NT2/D1 (cell line): Measurements from ENCODE around the gene CD300LD.

ENCODE experiments used
- DNase-seq: peaks from one replicate; pipeline ENCODE4 v3.0.0-alpha.2; 2011; ENCODE audit warnings: low read depth, low spot score
- H3K27me3 ChIP-seq: 2 replicates; pipeline ENCODE4 v1.6.0; 2011; ENCODE audit warnings: mild to moderate bottlenecking; ENCODE audit not compliant: insufficient read length, insufficient read depth
- H3K36me3 ChIP-seq: 2 replicates; pipeline ENCODE4 v1.6.1; 2011; ENCODE audit warnings: mild to moderate bottlenecking, low read length, mixed read lengths; ENCODE audit not compliant: insufficient read depth, insufficient read length
- H3K4me1 ChIP-seq: 2 replicates; pipeline ENCODE4 v1.5.1; 2011; ENCODE audit not compliant: insufficient read depth, insufficient read length
- H3K4me3 ChIP-seq: 2 replicates; pipeline ENCODE4 v1.5.1; 2011; ENCODE audit warnings: low read depth; ENCODE audit not compliant: insufficient read length
- H3K9ac ChIP-seq: 2 replicates; pipeline ENCODE4 v1.6.0; 2011; ENCODE audit warnings: low read depth; ENCODE audit not compliant: insufficient read length
- H3K9me3 ChIP-seq: 2 replicates; pipeline ENCODE4 v1.5.1; 2011; ENCODE audit warnings: mild to moderate bottlenecking, low read length; ENCODE audit not compliant: insufficient read depth
- SUZ12 ChIP-seq: IDR thresholded peaks from 2 replicates; pipeline ENCODE4 v1.6.1; 2011; ENCODE audit not compliant: insufficient read length, insufficient read depth; ENCODE audit errors: extremely low read depth
- YY1 ChIP-seq: IDR thresholded peaks from 2 replicates; pipeline ENCODE4 v1.6.1; 2011; ENCODE audit not compliant: insufficient read length, insufficient read depth
- ZNF274 ChIP-seq: IDR thresholded peaks from 2 replicates; pipeline ENCODE4 v1.6.1; 2011; ENCODE audit warnings: mild to moderate bottlenecking, low read depth, low read length

CD300LD gene

DNA sequence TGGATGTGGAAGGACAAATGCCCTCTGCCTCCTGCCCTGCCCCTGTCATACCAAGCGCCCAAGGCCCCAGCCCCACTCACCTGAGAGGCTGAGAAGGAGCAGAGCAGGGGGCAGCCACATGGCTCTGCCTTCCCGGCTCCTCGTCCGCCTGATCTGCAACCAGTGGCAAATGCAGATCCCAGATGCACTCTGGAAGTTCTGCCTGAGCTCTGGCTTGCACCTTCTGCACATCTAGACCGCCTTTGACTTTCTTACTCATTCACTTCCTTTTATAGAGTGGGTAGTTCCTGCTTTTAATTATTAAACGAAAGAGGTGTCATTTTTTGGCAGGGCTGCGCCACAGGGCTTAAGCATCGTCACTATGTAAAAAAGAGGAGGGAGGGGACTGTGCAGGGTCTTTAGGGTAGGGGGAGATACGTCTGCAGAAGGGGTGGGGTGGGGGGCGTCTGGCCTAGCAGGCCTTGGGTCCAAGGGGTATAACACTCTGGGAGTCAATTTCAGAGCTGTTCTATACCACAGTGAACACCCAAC lies 60.8 kb downstream of the CD300LD start, which contains the start of gene CD300LB:
CD300LB (minus strand) TSS at position 245 of the 531 bp plus-strand sequence; CDS start at position 120, 125 bp downstream.
- no peak within 1 kb of the TSS for H3K9ac ChIP-seq

DNA sequence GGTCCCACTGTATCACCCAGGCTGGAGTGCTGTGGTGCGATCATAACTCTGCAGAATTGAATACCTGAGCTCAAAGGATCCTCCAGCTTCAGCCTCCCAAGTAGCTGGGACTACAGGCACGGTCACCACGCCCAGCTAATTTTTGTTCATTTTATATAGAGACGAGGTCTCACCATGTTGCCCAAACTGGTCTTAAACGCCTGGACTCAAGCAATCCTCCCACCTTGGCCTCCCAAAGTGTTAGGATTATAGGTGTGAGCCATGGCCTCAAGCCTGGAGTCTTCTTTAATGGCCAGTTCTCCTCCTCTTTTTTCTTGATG lies 61.3 kb downstream of the CD300LD start:
- Histone ChIP-seq H3K36me3 (no peaks in the 10 kb centered on the region), H3K4me1 (no peaks in the 10 kb centered on the region), H3K9ac (no peak overlapping the region), H3K9me3 (peaks cover 14% of the 10 kb centered on the region; the same call in 1 of the 2 replicates), H3K4me3 (no peak overlapping the region), H3K27me3 (no peaks in the 10 kb centered on the region)
- no peak for DNase-seq
- TF ChIP-seq SUZ12, result no peak
- no peak for TF ChIP-seq YY1
- TF ChIP-seq ZNF274, result no peak

More for the DNA sequence above, 60.8 kb downstream of the CD300LD start, which contains the start of gene CD300LB:
- no peaks in the 10 kb centered on the region for H3K4me1 ChIP-seq
- H3K9me3 ChIP-seq, result peaks cover 14% of the 10 kb centered on the region; the same call in 1 of the 2 replicates
- no peak within 1 kb of the TSS for H3K4me3 ChIP-seq
- no peaks in the 10 kb centered on the region for H3K36me3 ChIP-seq
- H3K27me3 ChIP-seq, result no peaks in the 10 kb centered on the region
- TF ChIP-seq YY1 (no peak), SUZ12 (no peak), ZNF274 (no peak)
- no peak for DNase-seq
